Measurements from ENCODE around the gene VTA1. TPM values are rescaled to one million over a fixed set of nuclear protein-coding genes. Genes with fewer than 3 reads are reported as not detected.
"Not testable (repeated sequence)": the region's sequence is repeated elsewhere in the genome, so short reads cannot be mapped to it uniquely, and the experiment has no call there.

Gene VTA1
- total RNA-seq, result 41.9 and 43.3 TPM in 2 replicates
- long read RNA-seq, full-length matches to known transcripts, result 240 of 279 reads
- long read RNA-seq, partial matches to known transcripts, result 35 of 279 reads
- long read RNA-seq, other reads (novel, unspliced or antisense), result 4 of 279 reads

GRCh38 chr6:142146828-142147662 is at the start of gene VTA1, which contains the start of gene NMBR:
Gene VTA1, plus strand, starts transcription at chr6:142147263. Its CDS starts 25 bp downstream, at chr6:142147288.
Gene NMBR, minus strand, starts transcription at chr6:142147122. Its CDS starts 58,464 bp downstream, at chr6:142088658.
- no peaks in the 10 kb centered on the region for H3K9me3 Mint-ChIP-seq (ENCODE audit: unreplicated experiment)
- H3K4me3 Mint-ChIP-seq (ENCODE audit: unreplicated experiment), result peak within 1 kb of the TSS; percentile 93
- H3K4me1 Mint-ChIP-seq (ENCODE audit: unreplicated experiment), result peaks cover 36% of the 10 kb centered on the region
- H3K27ac Mint-ChIP-seq (ENCODE audit: unreplicated experiment), result peak within 1 kb of the TSS; percentile 83
- TF ChIP-seq CTCF (IDR thresholded peaks at IDR 0.05), result peak; percentile 95
- H3K27me3 Mint-ChIP-seq (ENCODE audit: unreplicated experiment), result no peaks in the 10 kb centered on the region
- peaks cover 2% of the 10 kb centered on the region for H3K36me3 Mint-ChIP-seq (ENCODE audit: unreplicated experiment)
- DNase-seq (ENCODE audit: extremely low spot score, unreplicated experiment), result peak; percentile 98

GRCh38 chr6:142104820-142105219 is 42.2 kb upstream of the VTA1 start:
- H3K9me3 Mint-ChIP-seq (ENCODE audit: unreplicated experiment); H3K27ac Mint-ChIP-seq (ENCODE audit: unreplicated experiment); H3K4me3 Mint-ChIP-seq (ENCODE audit: unreplicated experiment); DNase-seq (ENCODE audit: extremely low spot score, unreplicated experiment); H3K27me3 Mint-ChIP-seq (ENCODE audit: unreplicated experiment); H3K4me1 Mint-ChIP-seq (ENCODE audit: unreplicated experiment); H3K36me3 Mint-ChIP-seq (ENCODE audit: unreplicated experiment): not testable (repeated sequence)

- H3K4me1 Mint-ChIP-seq (ENCODE audit: unreplicated experiment); H3K27ac Mint-ChIP-seq (ENCODE audit: unreplicated experiment); H3K4me3 Mint-ChIP-seq (ENCODE audit: unreplicated experiment); DNase-seq (ENCODE audit: extremely low spot score, unreplicated experiment); H3K9me3 Mint-ChIP-seq (ENCODE audit: unreplicated experiment); H3K36me3 Mint-ChIP-seq (ENCODE audit: unreplicated experiment); H3K27me3 Mint-ChIP-seq (ENCODE audit: unreplicated experiment): not testable (repeated sequence)
These were observed 36.2 kb upstream of the VTA1 start for GRCh38 chr6:142110820-142111219.

- TF ChIP-seq CTCF (IDR thresholded peaks at IDR 0.05), result peak; percentile 82
- Mint-ChIP-seq H3K4me3 (ENCODE audit: unreplicated experiment) (no peak overlapping the region), H3K27me3 (ENCODE audit: unreplicated experiment) (no peaks in the 10 kb centered on the region), H3K36me3 (ENCODE audit: unreplicated experiment) (no peaks in the 10 kb centered on the region), H3K4me1 (ENCODE audit: unreplicated experiment) (no peaks in the 10 kb centered on the region), H3K9me3 (ENCODE audit: unreplicated experiment) (peaks cover 4% of the 10 kb centered on the region), H3K27ac (ENCODE audit: unreplicated experiment) (no peak overlapping the region)
- peak; percentile 87 for DNase-seq (ENCODE audit: extremely low spot score, unreplicated experiment)
These were observed 34.5 kb upstream of the VTA1 start for GRCh38 chr6:142112451-142113061.

- Mint-ChIP-seq H3K4me1 (ENCODE audit: unreplicated experiment) (no peaks in the 10 kb centered on the region), H3K9me3 (ENCODE audit: unreplicated experiment) (no peaks in the 10 kb centered on the region), H3K27me3 (ENCODE audit: unreplicated experiment) (peaks cover 10% of the 10 kb centered on the region), H3K4me3 (ENCODE audit: unreplicated experiment) (no peak overlapping the region), H3K27ac (ENCODE audit: unreplicated experiment) (no peak overlapping the region), H3K36me3 (ENCODE audit: unreplicated experiment) (no peaks in the 10 kb centered on the region)
- no peak for TF ChIP-seq CTCF (IDR thresholded peaks at IDR 0.05)
- no peak for DNase-seq (ENCODE audit: extremely low spot score, unreplicated experiment)
These were observed 29.7 kb upstream of the VTA1 start for GRCh38 chr6:142117366-142117765.

- Mint-ChIP-seq H3K27ac (ENCODE audit: unreplicated experiment) (no peak overlapping the region), H3K4me3 (ENCODE audit: unreplicated experiment) (no peak overlapping the region), H3K4me1 (ENCODE audit: unreplicated experiment) (no peaks in the 10 kb centered on the region), H3K9me3 (ENCODE audit: unreplicated experiment) (no peaks in the 10 kb centered on the region), H3K27me3 (ENCODE audit: unreplicated experiment) (peaks cover 12% of the 10 kb centered on the region), H3K36me3 (ENCODE audit: unreplicated experiment) (no peaks in the 10 kb centered on the region)
- DNase-seq (ENCODE audit: extremely low spot score, unreplicated experiment), result no peak
- TF ChIP-seq CTCF (IDR thresholded peaks at IDR 0.05), result no peak
These were observed 28.7 kb upstream of the VTA1 start for GRCh38 chr6:142118328-142118727.
